NOMO-1 treated with DMSO at 0.1 percent for 48 hours (cell line): ENCODE results near the gene TYW1.
"Not testable (repeated sequence)": the region's sequence is repeated elsewhere in the genome, so short reads cannot be mapped to it uniquely, and the experiment has no call there.

Experiments
- DNase-seq: peaks from one replicate; lab custom pipeline; 2025; ENCODE audit not compliant: unreplicated experiment; lab: John Stamatoyannopoulos, UW

TYW1 gene

DNA sequence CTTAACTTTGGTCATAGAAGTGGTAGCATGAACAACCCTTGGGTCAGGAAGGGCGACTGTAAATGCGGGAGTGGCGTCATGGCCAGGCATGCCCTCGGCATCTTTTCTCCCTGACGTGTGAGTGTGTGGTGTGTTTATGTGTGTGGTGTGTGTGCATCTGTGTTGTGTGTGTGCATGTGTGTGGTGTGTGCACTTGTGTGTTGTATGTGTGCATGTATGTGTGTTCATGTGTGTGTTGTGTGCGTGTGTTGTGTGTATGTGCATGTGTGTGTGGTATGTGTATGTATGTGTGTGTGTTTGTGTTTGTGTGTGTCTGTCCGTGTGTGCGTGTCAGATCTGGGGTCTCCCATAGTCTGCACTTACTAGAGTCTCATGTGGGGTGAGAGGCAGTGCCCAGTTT is 192.5 kb downstream of the TYW1 start:
- DNase-seq: not testable (repeated sequence)

DNA sequence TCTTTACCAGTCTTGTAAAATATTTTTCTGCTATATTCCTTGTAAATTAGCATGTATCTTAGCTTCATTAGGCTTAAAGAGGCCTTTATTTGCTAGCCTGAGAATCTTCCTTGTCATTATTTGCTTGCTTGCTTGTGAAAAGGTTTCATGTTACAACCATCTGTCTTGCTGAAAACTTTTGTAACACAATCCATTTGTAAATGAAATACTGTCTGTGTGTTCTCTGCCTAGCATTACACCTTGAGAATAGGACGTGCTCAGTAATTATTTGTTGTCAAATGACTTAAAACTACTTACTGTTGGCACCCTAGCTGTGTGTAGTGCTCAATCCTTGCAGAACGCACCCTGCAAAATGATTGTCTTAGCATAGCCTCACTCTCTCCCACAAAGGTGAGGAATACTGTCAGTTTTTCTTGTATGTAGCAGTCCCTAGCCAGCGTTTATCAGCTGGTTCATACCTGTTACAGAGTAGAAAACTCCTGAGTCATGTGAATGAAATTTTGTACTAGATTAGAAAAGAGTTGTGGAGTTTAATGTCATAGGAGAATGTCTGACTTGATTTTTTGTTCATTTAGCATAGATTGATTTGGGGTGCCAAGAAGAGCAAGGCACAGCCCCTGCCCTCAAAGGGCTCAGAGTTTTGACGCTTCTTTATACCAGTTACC is 193.3 kb downstream of the TYW1 start:
- not testable (repeated sequence) for DNase-seq

DNA sequence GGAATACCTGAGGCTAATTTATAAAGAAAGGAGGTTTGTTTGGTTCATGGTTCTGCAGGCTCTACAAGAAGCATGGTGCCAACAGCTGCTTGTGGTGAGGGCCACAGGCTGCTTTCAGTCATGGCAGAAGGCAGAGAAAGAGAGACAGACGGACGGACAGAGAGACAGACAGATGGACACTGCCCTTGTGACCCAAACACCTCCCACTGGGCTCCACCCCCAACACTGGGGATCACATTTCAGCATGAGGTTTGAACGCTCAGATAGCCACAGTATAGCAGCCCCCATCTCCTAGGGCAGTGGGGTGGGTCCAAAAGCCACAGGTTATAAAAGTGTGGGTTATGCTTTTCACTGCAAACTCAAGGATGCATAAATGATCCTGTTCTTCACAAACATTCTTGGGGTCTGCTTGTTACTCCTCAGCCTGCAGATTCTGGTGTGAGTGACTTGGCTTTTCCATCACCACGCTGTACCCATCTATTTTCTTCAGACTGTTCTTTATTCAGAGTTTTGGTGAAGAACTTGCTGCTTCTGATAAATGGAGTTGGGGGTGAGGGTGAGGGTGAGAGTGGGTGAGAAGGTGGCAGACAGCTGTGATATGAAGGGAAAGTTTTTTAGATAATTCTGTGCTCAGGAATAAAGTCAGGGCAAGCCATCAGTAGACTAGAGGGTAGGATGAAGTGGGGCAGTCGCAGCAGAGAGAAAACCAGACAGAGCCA is 194.5 kb downstream of the TYW1 start:
- not testable (repeated sequence) for DNase-seq

DNA sequence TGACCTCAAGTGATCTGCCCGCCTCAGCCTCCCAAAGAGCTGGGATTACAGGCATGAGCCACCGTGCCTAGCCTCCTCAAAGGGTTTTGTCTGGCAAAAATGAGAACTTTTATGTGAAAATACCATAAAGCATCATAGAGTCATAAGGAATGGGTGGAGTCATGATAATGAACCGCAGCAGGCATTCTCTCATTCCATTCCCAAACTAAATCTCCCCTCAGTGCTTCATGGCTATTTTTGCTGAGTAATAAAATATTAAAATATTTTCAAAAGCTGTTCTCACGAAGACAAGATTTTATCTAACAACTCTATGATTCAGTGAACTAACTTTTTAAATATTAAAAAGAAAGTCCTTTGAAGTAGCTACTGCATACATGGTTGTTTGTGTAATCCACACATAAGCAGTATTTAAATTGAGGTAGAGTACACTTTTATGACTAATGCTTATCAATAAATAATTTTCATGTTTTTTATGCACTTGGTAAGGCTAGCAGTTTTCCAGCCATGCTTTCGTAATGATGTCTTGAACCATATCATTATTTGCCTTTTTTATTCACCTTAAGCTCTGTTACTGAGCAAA is 195.6 kb downstream of the TYW1 start:
- DNase-seq: not testable (repeated sequence)

DNA sequence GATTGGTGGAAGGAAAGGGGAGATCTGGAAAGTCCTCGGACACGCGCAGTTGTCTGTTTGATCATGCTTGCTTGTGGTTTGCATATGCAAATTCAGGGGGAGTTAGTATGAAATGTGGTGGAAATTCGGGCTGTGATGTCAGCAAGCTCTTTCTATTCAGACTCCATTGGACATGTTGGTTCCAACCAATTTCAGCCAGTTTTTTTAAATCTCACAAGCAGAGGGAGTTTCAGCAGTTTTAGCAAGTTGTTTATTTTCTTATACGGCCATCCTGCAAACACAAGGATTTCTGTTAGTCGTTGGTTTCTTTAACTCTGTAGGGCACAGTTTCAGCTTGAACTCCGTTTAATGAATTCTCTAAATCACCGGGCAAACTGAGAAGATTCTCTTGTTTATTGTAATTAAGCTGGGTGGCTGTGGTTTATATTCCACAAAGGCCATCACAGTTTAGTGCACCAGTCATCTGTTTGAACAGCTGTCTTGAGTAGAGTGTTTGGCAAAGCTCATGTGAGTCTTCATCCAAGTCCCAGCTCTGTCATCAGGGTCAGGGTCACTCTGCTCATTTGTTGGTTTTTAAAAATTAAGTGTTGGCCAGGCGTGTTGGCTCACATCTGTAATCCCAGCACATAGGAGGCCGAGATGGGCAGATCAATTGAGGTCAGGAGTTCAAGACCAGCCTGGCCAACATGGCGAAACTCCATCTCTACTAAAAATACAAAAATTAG is 196.4 kb downstream of the TYW1 start:
- DNase-seq: not testable (repeated sequence)

DNA sequence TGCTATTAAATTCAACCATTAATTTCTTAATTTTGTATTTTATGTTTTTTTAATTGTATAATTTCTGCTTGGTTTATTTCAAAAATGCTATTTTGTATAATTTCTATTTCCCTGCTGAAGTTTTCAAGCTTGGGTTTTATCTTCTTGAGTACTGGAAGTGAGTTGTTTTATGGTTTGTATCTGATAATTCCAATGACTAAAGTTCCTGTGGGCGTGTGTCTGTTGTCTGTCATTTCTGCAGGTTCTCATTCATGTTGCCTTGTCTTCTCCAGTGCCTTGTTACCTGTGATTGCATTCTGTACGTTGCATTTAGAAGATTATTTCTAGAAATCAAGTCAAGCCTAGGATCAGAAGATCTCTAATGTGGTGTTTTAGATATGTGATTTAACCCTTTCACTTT is 199.5 kb downstream of the TYW1 start:
- DNase-seq: not testable (repeated sequence)

DNA sequence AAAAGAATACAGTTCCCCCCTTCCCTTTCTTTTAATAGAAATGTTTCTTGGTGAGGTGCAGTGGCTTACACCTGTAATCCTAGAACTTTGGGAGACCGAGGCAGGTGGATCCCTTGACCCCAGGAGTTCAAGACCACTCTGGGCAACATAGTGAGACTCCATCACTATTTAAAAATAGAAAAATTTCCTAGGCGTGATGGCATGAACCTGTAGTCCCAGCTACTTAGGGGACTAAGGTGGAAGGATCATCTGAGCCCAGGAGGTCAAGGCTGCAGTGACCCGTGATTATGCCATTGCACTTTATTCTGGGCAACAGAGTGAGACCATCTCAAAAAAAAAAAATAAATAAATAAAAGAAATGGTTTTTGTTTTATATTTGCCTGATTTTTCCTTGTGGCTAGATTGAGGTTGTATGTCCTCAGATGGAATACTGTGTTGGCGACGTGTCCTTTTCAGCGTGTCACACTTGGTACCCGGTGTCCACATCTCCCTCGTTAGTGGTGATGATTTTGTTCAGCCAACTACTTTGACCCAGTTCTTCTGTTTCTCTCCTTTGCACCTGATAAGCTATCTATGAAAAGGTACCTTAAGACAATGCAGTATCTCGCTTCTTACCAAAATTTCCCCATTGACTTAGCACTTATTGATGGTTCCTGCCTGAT is 202.4 kb downstream of the TYW1 start:
- DNase-seq: not testable (repeated sequence)

DNA sequence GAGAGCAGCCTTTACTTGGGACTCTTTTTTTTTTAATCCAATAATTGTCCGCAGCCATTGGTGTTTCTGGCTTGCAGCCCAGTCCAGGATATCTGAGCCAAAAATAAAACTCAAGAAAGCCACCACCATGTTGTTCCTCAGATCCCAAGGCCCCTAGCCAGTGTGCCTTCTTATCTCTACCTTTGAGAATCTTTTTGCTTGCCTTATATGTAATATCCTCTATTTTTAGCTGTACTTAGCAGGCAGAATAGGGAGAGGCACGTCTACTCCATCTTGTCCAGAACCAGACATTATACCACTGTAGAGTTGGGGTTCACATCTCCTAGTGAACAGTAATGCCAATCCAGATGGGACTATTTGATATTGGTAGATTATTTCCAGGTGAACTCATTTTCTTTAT is 209.1 kb downstream of the TYW1 start:
- DNase-seq: not testable (repeated sequence)

DNA sequence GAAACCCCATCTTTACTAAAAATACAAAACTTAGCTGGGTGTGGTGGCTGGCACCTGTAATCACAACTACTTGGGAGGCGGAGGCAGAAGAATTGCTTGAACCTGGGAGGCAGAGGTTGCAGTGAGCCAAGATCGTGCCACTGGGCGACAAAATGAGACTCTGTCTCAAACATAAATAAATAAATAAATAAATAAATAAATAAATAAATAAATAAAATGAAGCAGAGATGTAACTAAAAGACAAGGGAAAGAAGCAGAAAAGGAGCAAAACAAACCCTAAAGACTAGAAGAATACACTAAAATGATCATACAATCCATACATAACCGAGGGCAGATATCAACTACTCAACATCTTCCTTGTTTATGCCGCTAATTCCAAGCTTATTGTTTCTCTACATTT is 209.8 kb downstream of the TYW1 start:
- no peak for DNase-seq

DNA sequence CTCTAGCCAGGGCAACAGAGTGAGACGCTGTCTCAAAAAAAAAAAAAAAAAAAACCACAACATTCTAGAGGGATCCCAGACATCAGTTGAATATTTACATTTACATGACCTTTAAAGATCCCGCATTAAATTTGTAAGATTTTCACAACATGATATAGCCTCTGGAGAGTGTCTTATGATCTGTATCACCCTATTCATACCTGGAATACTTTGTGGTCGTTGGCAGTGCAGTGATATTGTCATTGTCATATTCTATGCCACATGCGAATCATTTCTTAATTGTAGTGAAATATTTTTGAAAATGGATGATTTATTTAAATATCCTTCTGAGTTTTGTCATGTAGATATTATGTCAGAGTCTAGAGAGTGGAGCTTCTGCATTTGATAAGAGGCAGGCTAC is 212.0 kb downstream of the TYW1 start:
- not testable (repeated sequence) for DNase-seq

DNA sequence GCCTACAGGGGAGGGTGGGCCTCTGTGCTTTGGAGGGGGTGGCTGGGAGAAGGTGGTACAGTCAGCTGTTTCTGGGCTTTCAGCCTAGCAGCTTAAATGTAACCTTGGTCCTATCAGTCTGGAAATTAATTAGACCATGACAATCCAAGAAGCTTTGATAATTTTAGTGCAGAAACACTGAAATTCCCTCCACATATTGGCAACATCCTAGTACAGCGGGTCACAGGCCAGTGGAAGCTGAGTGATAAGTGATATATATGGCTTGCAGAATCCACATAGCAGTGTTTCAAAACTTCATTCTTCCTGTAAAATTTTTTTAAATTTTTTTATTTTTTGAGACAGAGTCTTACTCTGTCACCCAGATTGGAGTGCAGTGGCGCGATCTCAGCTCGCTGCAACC is 212.6 kb downstream of the TYW1 start:
- DNase-seq: no peak

DNA sequence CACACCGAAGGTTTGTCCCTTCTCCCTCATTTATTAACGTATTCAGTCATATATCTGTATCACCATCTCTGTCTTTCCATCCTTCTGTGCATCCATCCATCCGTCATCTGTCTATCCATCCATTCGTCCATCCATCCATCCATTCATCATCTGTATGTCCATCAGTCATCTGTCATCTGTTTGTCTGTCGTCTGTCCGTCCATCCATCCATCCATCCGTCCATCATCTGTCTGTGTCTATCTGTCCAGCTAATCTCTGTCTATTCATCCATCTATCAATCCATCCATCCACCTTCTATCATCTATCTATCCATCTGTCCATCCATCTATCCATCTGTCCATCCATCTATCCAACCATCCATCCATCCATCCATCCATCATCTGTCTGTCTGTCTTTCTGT is 213.9 kb downstream of the TYW1 start:
- DNase-seq: no peak

DNA sequence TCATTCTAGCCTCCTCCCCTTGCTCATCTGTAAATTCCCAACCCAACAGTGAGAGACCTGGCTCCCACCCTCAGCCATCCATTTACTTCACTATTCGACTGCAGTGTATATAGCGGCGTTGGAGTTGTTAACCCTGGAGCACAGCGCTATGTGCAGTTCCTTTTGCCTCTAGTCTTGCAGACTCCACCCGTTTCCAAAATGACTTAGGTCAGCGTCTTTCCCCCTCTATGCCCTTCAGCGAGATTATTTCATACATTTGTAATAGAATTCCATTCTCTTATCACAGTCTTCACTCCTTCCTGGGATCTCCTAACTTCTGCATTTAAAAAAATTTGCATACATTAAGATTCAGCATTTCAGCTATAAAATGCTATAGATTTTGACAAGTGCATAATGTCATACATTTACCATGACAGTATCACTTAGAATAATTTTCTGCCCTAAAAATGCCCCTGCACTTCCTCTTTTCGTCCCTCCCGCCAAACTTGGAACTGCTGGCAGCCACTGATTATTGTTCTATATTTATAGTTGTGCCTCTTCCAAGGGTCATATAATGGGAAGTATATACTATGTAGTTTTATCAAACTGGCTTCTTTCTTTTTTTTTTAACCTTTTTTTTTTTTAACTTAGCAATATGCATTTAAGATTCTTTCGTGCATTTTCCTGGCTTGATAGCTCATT is 215.2 kb downstream of the TYW1 start:
- peak; percentile 56 for DNase-seq

DNA sequence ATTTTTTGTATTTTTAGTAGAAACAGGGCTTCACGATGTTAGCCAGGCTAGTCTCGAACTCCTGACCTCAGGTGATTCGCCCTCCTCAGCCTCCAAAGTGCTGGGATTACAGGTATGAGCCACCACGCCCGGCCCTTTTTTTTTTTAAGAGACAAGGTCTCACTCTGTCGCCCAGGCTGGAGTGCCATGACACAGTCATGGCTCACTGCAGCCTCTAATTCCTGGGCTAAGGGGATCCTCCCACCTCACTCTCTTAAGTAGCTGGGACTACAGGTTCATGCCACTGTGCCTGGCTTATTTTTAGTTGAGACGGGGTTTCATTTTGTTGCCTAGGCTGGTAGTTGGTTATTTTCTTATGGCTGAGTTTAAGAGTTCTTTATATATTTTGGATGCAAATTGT is 216.4 kb downstream of the TYW1 start:
- not testable (repeated sequence) for DNase-seq

DNA sequence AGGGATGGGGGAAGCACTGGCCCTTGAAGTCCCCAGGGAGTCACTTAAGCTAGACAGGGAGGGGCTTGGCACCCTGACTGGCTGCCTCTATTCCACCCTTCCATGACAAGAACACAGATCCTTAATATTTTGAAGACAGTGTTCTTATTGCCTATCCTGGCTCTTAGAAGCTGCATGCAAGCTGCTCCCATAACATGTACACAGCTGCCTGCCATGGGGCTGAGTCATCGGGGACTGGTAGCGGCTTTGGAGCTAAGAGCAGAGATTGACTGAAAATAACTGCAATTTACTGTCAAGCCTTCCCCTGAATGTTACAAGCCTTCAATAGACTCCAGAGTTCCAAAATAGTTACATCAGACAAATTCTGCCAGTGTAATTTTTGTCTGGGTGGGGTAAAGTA is 226.9 kb downstream of the TYW1 start:
- not testable (repeated sequence) for DNase-seq

DNA sequence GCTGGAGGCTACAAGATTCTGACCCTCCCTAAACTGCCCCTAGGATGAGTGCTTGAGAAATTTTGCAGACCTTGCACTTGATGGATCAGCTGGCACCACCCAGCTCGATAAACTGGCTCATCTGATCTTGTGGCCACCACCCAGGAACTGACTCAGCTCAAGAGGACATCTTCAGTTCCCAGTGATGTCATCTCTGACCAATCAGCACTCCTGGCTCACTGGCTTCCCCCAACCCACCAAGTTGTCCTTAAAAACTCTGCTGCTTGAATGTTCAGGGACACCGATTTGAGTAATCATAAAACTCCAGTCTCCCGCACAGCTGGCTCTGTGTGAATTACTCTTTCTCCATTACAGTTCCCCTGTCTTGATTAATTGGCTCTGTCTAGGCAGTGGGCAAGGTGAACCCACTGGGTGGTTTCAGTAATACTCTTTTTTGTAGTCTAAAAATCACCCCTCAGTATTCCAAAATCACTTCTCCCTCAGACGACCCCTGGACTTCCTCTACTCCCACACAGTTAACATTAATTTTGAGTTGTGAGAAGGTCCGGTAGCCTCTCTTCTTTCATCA is 229.8 kb downstream of the TYW1 start:
- not testable (repeated sequence) for DNase-seq

DNA sequence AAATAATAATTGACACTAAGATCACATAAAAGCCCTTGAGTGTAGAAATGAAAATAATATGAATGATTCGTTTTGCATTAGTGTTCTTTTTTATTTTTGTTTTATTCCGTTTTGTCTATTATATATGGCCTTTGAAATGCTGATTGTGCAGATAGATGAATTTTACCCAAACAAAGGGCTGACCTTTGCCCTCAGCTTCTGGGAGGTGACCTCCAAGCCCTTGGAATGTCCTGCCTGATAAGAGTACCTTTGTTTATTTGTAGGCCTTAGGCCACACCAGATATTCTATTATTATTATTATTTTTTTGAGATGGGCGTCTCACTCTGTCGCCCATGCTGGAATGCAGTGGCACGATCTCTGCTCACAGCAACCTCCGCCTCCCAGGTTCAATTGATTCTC is 230.3 kb downstream of the TYW1 start:
- not testable (repeated sequence) for DNase-seq

DNA sequence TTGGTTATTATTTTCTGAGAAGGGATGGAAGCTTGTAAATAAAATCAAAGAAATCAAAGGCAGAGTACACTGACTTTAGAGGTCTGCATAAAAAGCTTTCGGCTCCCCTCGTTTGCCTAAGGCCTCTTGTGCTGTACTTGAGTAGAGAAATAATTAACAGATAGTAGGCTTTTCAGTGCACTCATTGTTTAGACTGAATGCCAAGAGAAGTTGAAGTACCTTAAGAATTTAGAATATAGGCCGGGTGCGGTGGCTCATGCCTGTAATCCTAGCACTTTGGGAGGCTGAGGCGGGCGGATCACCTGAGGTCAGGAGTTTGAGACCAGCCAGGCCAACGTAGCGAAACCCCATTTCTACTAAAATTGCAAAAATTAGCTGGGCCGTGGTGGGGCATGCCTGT is 232.4 kb downstream of the TYW1 start:
- not testable (repeated sequence) for DNase-seq

DNA sequence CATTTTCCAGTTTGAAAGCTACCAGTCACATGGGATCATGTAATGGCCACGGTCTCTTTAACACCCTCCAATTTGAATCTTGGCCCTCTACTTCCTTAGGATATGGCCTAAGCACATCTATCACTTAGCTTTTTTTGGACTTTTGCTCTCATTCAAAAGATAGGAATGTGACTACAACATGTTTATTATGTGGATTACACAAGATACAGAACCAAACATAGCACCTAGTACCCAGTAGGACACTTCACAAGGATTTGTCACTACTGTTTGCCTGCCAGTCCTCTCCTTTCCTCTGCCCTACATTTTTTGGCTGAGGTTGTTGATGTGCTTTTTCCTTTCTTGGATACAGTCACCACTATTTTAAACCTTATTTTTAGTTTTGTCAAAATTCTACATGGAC is 233.4 kb downstream of the TYW1 start:
- DNase-seq: not testable (repeated sequence)

DNA sequence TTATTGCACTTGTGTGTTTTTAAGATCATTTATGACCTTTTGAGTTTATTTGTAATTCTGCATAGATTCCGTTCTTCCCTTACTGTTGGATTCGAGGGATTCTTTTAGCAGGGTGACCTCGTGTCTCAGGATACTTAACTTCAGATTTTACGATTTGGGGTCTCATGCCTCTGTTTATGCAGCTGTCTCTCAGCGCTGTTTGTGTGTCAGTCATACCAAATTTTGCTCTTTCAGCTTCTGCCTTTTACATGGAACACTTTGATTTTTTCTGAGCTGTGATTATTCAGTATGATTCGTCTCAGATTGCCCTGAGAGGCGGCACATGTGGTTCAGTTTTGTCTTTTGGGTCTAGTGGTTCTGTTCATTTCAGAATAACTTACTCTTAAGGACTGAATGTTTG is 236.9 kb downstream of the TYW1 start:
- DNase-seq: not testable (repeated sequence)
